Stimulated activated CD4-positive, alpha-beta T cell treated with anti-CD3 and anti-CD28 coated beads, TNF-alpha, amount 100 ng/mL, for 4 hours (primary cell): Measurements from ENCODE around the gene CHMP6.
A peak's percentile ranks its signal among the peaks of the same experiment; 100 is the strongest.

Experiments
- DNase-seq, 3 experiments: peaks; one replicate each; pipeline ENCODE4 v3.0.0-alpha.2; 2020; ENCODE audit warnings: low read depth in 3 of 3

Gene CHMP6

GRCh38 chr17:80991645-80992076 lies at the start of gene CHMP6:
Gene CHMP6, plus strand, starts transcription at chr17:80991841. Its CDS starts 78 bp downstream, at chr17:80991919.
- DNase-seq: peak; percentile 45 to 64 (median 48)

- DNase-seq: no peak
Measured at GRCh38 chr17:80942423-80943345, 49.0 kb upstream of the CHMP6 start.

- DNase-seq: no peak
Measured at GRCh38 chr17:80943346-80944145, 48.1 kb upstream of the CHMP6 start.

- DNase-seq: no peak
Measured at GRCh38 chr17:80944326-80944725, 47.3 kb upstream of the CHMP6 start.

- DNase-seq: no peak
Measured at GRCh38 chr17:80945736-80946135, 45.9 kb upstream of the CHMP6 start.

- DNase-seq: no peak
Measured at GRCh38 chr17:80946449-80946848, 45.2 kb upstream of the CHMP6 start.

GRCh38 chr17:80947200-80947940 lies 44.3 kb upstream of the CHMP6 start:
- DNase-seq: no peak

GRCh38 chr17:80948019-80948975 lies 43.3 kb upstream of the CHMP6 start:
- DNase-seq: no peak

- DNase-seq: no peak
Measured at GRCh38 chr17:80948976-80949450, 42.6 kb upstream of the CHMP6 start.

GRCh38 chr17:80949451-80950421 lies 41.9 kb upstream of the CHMP6 start:
- no peak for DNase-seq

GRCh38 chr17:80950466-80951120 lies 41.0 kb upstream of the CHMP6 start:
- no peak for DNase-seq

- no peak for DNase-seq
Measured at GRCh38 chr17:80951121-80952090, 40.2 kb upstream of the CHMP6 start.

- no peak for DNase-seq
Measured at GRCh38 chr17:80952291-80952690, 39.4 kb upstream of the CHMP6 start.

- DNase-seq: no peak
Measured at GRCh38 chr17:80953471-80954315, 37.9 kb upstream of the CHMP6 start.

- no peak for DNase-seq
Measured at GRCh38 chr17:80955078-80955477, 36.6 kb upstream of the CHMP6 start.

- DNase-seq: no peak
Measured at GRCh38 chr17:80955671-80956280, 35.9 kb upstream of the CHMP6 start.
